Esophagus squamous epithelium (tissue), 5 donors: ENCODE results near the gene NEB. TPM values are rescaled to one million over a fixed set of nuclear protein-coding genes. Genes with fewer than 3 reads are reported as not detected.

ENCODE experiments used
- DNase-seq: peaks from one replicate; lab custom pipeline; 2025; lab: John Stamatoyannopoulos, UW
- H3K27ac ChIP-seq, 4 donors: fragments of 200-600 bp; sonication (generic); one replicate each; pipeline ENCODE4 v1.5.1; 2016 to 2019; ENCODE audit warnings: mild to moderate bottlenecking in 1 of 4
- H3K27me3 ChIP-seq, 4 donors: fragments of 200-600 bp; sonication (generic); 1 replicate in 3 of 4; 2 replicates in 1 of 4; pipeline versions ENCODE4 v1.5.1 to v1.6.0; 2017 to 2021; ENCODE audit warnings: antibody characterized with exemption in 1 of 4
- H3K36me3 ChIP-seq, 3 donors: fragments of 200-600 bp; sonication (generic); one replicate each; pipeline ENCODE4 v1.5.1; 2016 to 2019
- H3K4me1 ChIP-seq, 3 donors: fragments of 200-600 bp; sonication (generic); one replicate each; pipeline ENCODE4 v1.5.1; 2017 to 2019
- H3K4me3 ChIP-seq, 4 donors: fragments of 200-600 bp; sonication (generic); 1 replicate in 3 of 4; 2 replicates in 1 of 4; pipeline ENCODE4 v1.5.1; 2016 to 2019; ENCODE audit warnings: mild to moderate bottlenecking in 2 of 4, moderate library complexity in 1 of 4
- H3K9me3 ChIP-seq, 3 donors: fragments of 200-600 bp; sonication (generic); one replicate each; pipeline ENCODE4 v1.5.1; 2016 to 2019
- CTCF ChIP-seq, 6 experiments: fragments of 450-650 bp in 4 of 6; fragments of 200-600 bp in 2 of 6; sonication (generic) in 2 of 6; IDR thresholded peaks; one replicate each; pipeline ENCODE4 v1.5.1; 2016 to 2019; ENCODE audit warnings: antibody characterized with exemption in 6 of 6, mild to moderate bottlenecking in 4 of 6, moderate library complexity in 4 of 6
- POLR2A ChIP-seq, 4 donors: fragments of 450-650 bp; IDR thresholded peaks; one replicate each; pipeline ENCODE4 v1.6.1; 2017; ENCODE audit warnings: antibody characterized with exemption in 4 of 4, mild to moderate bottlenecking in 4 of 4, moderate library complexity in 3 of 4
- WGBS, 2 donors: methylation state at CpG; one replicate each; pipeline ENCODE4 v1.1.5; 2018; 5-methylcytosine and 5-hydroxymethylcytosine counted together
- intact Hi-C: fragments of 100-400 bp; cut with DNase I; formaldehyde crosslinking; loops from one replicate; pipeline ENCODE4 v1.15.0; 2022
- total RNA-seq, 4 donors: library from RNA; depleted of rRNA; stranded (reverse); fragments of >200 nt; gene quantifications; one replicate each; pipeline ENCODE4 v1.1.0, GENCODE V29; 2016
- donor health status: DM: yes; HTN: yes; CAD: no.

NEB gene
- total RNA-seq, 4 donors from 2014 or later, result 0.23 to 1.1 (median 0.61) TPM

GRCh38 chr2:151780938-151781337 is 46.7 kb upstream of the NEB start:
- no peak for DNase-seq
- Histone ChIP-seq H3K4me1 (no peaks in the 10 kb centered on the region), H3K27ac (no peak overlapping the region), H3K9me3 (no peaks in the 10 kb centered on the region), H3K4me3 (no peak overlapping the region), H3K36me3 (peaks cover 4 to 82% (median 6%) of the 10 kb centered on the region in 3 donors), H3K27me3 (no peaks in the 10 kb centered on the region)
- intact Hi-C loops, result no loop called here
- TF ChIP-seq CTCF (IDR thresholded peaks at IDR 0.05), result no peak
- no peak for TF ChIP-seq POLR2A (IDR thresholded peaks at IDR 0.05)

- intact Hi-C loops, result no loop called here
- H3K4me1 ChIP-seq, result peaks cover 3 to 14% (median 7%) of the 10 kb centered on the region in 3 donors
- no peaks in the 10 kb centered on the region for H3K27me3 ChIP-seq
- DNase-seq, result no peak
- no peaks in the 10 kb centered on the region for H3K9me3 ChIP-seq
- TF ChIP-seq CTCF (IDR thresholded peaks at IDR 0.05) (no peak), POLR2A (IDR thresholded peaks at IDR 0.05) (no peak)
- 56 to 60% methylated on average over 2 of the region's 2 CpGs for WGBS, 2 donors
- H3K4me3 ChIP-seq, result no peak overlapping the region
- no peak overlapping the region for H3K27ac ChIP-seq
- peaks cover 4 to 60% (median 6%) of the 10 kb centered on the region in 3 donors for H3K36me3 ChIP-seq
Observed at GRCh38 chr2:151777935-151778334, 43.7 kb upstream of the NEB start.

GRCh38 chr2:151777487-151777886 is 43.2 kb upstream of the NEB start:
- no peak for DNase-seq
- intact Hi-C loops, result no loop called here
- Histone ChIP-seq H3K36me3 (peaks cover 4 to 55% (median 6%) of the 10 kb centered on the region in 3 donors), H3K4me1 (peaks cover 3 to 14% (median 7%) of the 10 kb centered on the region in 3 donors), H3K4me3 (no peak overlapping the region), H3K27ac (no peak overlapping the region), H3K27me3 (no peaks in the 10 kb centered on the region), H3K9me3 (no peaks in the 10 kb centered on the region)
- WGBS, 2 donors, result 88 to 91% methylated on average over 3 of the region's 3 CpGs
- TF ChIP-seq CTCF (IDR thresholded peaks at IDR 0.05) (peak in 1 of 6 experiments; percentile 23), POLR2A (IDR thresholded peaks at IDR 0.05) (no peak)

GRCh38 chr2:151776367-151776766 is 42.1 kb upstream of the NEB start:
- Histone ChIP-seq H3K4me3 (no peak overlapping the region), H3K27ac (no peak overlapping the region), H3K4me1 (peaks cover 3 to 18% (median 7%) of the 10 kb centered on the region in 3 donors), H3K27me3 (no peaks in the 10 kb centered on the region), H3K9me3 (no peaks in the 10 kb centered on the region), H3K36me3 (peaks cover 4 to 45% (median 6%) of the 10 kb centered on the region in 3 donors)
- intact Hi-C loops, result no loop called here
- 85 to 92% methylated on average over 1 of the region's 1 CpG for WGBS, 2 donors
- no peak for TF ChIP-seq POLR2A (IDR thresholded peaks at IDR 0.05)
- no peak for TF ChIP-seq CTCF (IDR thresholded peaks at IDR 0.05)
- no peak for DNase-seq

GRCh38 chr2:151775057-151775740 is 40.9 kb upstream of the NEB start:
- Histone ChIP-seq H3K36me3 (peaks cover 4 to 39% (median 6%) of the 10 kb centered on the region in 3 donors), H3K4me3 (no peak overlapping the region), H3K4me1 (peaks cover 3 to 18% (median 7%) of the 10 kb centered on the region in 3 donors), H3K9me3 (no peaks in the 10 kb centered on the region), H3K27me3 (no peaks in the 10 kb centered on the region), H3K27ac (peak overlapping the region in 3 of 4 donors; percentile 9 to 42 (median 26))
- WGBS, 2 donors, result 74 to 83% methylated on average over 5 to 6 of the region's 6 CpGs
- no peak for DNase-seq
- TF ChIP-seq CTCF (IDR thresholded peaks at IDR 0.05) (no peak), POLR2A (IDR thresholded peaks at IDR 0.05) (no peak)
- intact Hi-C loops, result no loop called here
